ENCODE measurements around the gene LRRC73. TPM values are rescaled to one million over a fixed set of nuclear protein-coding genes. Genes with fewer than 3 reads are reported as not detected.

Gene LRRC73
- total RNA-seq, 1 experiment from 2014 or later: 1.4 TPM

DNA sequence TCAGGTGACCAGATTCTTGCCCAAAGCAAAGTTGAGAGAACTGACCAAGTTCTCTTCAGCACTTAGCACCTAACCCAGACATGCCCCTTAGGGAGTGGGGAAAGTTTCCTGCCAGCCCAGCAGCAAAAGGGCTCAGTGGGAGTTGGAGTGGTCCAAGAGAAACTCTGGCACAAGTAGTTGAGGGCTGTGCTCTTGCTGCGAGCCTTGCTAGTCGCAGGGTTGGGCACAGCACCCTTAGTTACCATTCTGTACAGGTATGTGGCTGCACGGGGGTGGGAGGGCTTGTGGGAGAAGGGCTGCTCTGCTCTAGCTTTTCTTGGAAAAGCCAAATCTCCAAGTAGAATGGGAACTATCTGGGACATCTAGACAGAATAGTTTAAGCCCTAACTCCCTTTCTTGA is 13.1 kb upstream of the LRRC73 start (continued):
- TF ChIP-seq, protein P1, sequence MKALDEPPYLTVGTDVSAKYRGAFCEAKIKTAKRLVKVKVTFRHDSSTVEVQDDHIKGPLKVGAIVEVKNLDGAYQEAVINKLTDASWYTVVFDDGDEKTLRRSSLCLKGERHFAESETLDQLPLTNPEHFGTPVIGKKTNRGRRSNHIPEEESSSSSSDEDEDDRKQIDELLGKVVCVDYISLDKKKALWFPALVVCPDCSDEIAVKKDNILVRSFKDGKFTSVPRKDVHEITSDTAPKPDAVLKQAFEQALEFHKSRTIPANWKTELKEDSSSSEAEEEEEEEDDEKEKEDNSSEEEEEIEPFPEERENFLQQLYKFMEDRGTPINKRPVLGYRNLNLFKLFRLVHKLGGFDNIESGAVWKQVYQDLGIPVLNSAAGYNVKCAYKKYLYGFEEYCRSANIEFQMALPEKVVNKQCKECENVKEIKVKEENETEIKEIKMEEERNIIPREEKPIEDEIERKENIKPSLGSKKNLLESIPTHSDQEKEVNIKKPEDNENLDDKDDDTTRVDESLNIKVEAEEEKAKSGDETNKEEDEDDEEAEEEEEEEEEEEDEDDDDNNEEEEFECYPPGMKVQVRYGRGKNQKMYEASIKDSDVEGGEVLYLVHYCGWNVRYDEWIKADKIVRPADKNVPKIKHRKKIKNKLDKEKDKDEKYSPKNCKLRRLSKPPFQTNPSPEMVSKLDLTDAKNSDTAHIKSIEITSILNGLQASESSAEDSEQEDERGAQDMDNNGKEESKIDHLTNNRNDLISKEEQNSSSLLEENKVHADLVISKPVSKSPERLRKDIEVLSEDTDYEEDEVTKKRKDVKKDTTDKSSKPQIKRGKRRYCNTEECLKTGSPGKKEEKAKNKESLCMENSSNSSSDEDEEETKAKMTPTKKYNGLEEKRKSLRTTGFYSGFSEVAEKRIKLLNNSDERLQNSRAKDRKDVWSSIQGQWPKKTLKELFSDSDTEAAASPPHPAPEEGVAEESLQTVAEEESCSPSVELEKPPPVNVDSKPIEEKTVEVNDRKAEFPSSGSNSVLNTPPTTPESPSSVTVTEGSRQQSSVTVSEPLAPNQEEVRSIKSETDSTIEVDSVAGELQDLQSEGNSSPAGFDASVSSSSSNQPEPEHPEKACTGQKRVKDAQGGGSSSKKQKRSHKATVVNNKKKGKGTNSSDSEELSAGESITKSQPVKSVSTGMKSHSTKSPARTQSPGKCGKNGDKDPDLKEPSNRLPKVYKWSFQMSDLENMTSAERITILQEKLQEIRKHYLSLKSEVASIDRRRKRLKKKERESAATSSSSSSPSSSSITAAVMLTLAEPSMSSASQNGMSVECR (CRISPR knock-in tag; IDR thresholded peaks at IDR 0.05; ENCODE audit: borderline replicate concordance): no peak
- TF ChIP-seq CREM (CRISPR knock-in tag; IDR thresholded peaks at IDR 0.05) (no peak), ETV6 (CRISPR knock-in tag; IDR thresholded peaks at IDR 0.05) (no peak), SOX15 (CRISPR knock-in tag; IDR thresholded peaks at IDR 0.05) (no peak), RELA (CRISPR knock-in tag; IDR thresholded peaks at IDR 0.05; ENCODE audit: borderline replicate concordance) (no peak)
- TF ChIP-seq, protein P2, sequence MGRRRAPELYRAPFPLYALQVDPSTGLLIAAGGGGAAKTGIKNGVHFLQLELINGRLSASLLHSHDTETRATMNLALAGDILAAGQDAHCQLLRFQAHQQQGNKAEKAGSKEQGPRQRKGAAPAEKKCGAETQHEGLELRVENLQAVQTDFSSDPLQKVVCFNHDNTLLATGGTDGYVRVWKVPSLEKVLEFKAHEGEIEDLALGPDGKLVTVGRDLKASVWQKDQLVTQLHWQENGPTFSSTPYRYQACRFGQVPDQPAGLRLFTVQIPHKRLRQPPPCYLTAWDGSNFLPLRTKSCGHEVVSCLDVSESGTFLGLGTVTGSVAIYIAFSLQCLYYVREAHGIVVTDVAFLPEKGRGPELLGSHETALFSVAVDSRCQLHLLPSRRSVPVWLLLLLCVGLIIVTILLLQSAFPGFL (CRISPR knock-in tag; IDR thresholded peaks at IDR 0.05; ENCODE audit: borderline replicate concordance): no peak
- TF ChIP-seq, protein P3, sequence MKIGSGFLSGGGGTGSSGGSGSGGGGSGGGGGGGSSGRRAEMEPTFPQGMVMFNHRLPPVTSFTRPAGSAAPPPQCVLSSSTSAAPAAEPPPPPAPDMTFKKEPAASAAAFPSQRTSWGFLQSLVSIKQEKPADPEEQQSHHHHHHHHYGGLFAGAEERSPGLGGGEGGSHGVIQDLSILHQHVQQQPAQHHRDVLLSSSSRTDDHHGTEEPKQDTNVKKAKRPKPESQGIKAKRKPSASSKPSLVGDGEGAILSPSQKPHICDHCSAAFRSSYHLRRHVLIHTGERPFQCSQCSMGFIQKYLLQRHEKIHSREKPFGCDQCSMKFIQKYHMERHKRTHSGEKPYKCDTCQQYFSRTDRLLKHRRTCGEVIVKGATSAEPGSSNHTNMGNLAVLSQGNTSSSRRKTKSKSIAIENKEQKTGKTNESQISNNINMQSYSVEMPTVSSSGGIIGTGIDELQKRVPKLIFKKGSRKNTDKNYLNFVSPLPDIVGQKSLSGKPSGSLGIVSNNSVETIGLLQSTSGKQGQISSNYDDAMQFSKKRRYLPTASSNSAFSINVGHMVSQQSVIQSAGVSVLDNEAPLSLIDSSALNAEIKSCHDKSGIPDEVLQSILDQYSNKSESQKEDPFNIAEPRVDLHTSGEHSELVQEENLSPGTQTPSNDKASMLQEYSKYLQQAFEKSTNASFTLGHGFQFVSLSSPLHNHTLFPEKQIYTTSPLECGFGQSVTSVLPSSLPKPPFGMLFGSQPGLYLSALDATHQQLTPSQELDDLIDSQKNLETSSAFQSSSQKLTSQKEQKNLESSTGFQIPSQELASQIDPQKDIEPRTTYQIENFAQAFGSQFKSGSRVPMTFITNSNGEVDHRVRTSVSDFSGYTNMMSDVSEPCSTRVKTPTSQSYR (CRISPR knock-in tag; IDR thresholded peaks at IDR 0.05): no peak

DNA sequence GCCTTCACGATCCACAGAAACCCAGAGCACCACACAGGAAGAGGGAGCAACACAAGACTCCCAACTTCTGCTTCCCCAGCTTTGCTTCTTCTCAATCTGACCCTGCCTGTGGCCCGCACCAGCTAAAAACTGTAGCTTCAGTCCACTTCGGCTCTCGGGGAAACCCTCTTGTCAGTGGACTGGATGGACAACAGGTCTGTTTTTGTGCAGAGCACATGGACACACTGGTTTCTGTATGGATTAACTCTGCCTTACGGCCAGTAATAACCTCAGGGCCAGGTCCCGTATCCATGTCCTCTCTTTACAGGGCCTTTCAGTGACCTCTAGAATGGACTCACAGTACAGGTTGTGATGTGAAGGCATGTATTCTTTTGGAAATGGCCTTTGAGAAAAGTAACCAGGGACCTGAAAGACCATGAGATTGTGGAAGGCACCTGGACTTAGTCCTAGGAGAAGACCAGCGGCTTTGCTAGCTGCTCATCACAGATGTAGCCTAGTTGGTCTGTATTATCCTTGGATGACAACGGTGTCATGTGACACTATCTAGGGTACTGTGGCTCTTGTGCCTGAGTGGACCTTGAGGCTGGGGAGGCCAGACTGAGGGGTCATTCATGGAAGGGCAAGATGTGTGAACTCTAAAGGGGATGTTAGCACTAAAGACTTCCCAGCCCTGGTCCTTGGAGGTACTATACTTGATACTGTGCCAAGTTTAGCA is 12.6 kb upstream of the LRRC73 start:
- peaks cover 58% of the 10 kb centered on the region for H3K36me3 Mint-ChIP-seq
- peak overlapping the region; percentile 35; the same call in 1 of the 2 replicates for H3K27ac Mint-ChIP-seq
- no peak for ATAC-seq
- H3K4me1 Mint-ChIP-seq: no peaks in the 10 kb centered on the region
- no peak for DNase-seq (ENCODE audit: low spot score)
- ChIA-PET CTCF (interaction anchor here (1.1 kb wide), 1 partner anchor 26 kb away, joined by 3 read pairs; no protein-coding TSS in a partner anchor), POLR2A (interaction anchor here (0.6 kb wide), 1 partner anchor 95 kb away, joined by 3 read pairs; no protein-coding TSS in a partner anchor)
- H3K4me3 Mint-ChIP-seq: no peak overlapping the region
- no peaks in the 10 kb centered on the region for H3K9me3 Mint-ChIP-seq
- no peaks in the 10 kb centered on the region for H3K27me3 Mint-ChIP-seq (ENCODE audit: low read depth)
- no peak for TF ChIP-seq OVOL2 (CRISPR knock-in tag; IDR thresholded peaks at IDR 0.05; ENCODE audit: borderline replicate concordance)
- TF ChIP-seq, protein P4, sequence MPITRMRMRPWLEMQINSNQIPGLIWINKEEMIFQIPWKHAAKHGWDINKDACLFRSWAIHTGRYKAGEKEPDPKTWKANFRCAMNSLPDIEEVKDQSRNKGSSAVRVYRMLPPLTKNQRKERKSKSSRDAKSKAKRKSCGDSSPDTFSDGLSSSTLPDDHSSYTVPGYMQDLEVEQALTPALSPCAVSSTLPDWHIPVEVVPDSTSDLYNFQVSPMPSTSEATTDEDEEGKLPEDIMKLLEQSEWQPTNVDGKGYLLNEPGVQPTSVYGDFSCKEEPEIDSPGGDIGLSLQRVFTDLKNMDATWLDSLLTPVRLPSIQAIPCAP (CRISPR knock-in tag; IDR thresholded peaks at IDR 0.05): no peak
- no peak for TF ChIP-seq ZNF416 (CRISPR knock-in tag; IDR thresholded peaks at IDR 0.05)
- TF ChIP-seq, protein P5, sequence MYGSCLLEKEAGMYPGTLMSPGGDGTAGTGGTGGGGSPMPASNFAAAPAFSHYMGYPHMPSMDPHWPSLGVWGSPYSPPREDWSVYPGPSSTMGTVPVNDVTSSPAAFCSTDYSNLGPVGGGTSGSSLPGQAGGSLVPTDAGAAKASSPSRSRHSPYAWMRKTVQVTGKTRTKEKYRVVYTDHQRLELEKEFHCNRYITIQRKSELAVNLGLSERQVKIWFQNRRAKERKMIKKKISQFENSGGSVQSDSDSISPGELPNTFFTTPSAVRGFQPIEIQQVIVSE (CRISPR knock-in tag; IDR thresholded peaks at IDR 0.05; ENCODE audit: borderline replicate concordance): no peak
- TF ChIP-seq, protein P6, sequence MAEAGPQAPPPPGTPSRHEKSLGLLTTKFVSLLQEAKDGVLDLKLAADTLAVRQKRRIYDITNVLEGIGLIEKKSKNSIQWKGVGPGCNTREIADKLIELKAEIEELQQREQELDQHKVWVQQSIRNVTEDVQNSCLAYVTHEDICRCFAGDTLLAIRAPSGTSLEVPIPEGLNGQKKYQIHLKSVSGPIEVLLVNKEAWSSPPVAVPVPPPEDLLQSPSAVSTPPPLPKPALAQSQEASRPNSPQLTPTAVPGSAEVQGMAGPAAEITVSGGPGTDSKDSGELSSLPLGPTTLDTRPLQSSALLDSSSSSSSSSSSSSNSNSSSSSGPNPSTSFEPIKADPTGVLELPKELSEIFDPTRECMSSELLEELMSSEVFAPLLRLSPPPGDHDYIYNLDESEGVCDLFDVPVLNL (CRISPR knock-in tag; IDR thresholded peaks at IDR 0.05; ENCODE audit: borderline replicate concordance, low read depth): no peak
- TF ChIP-seq, protein P7, sequence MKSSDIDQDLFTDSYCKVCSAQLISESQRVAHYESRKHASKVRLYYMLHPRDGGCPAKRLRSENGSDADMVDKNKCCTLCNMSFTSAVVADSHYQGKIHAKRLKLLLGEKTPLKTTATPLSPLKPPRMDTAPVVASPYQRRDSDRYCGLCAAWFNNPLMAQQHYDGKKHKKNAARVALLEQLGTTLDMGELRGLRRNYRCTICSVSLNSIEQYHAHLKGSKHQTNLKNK (CRISPR knock-in tag; IDR thresholded peaks at IDR 0.05): no peak
- no peak for TF ChIP-seq ZNF263 (CRISPR knock-in tag; IDR thresholded peaks at IDR 0.05; ENCODE audit: low read depth)
- TF ChIP-seq, protein P3 (CRISPR knock-in tag; IDR thresholded peaks at IDR 0.05): no peak
- no peak for TF ChIP-seq NR2C2 (CRISPR knock-in tag; IDR thresholded peaks at IDR 0.05)
- TF ChIP-seq EMX1 (CRISPR knock-in tag; IDR thresholded peaks at IDR 0.05): no peak
- TF ChIP-seq, protein P8, sequence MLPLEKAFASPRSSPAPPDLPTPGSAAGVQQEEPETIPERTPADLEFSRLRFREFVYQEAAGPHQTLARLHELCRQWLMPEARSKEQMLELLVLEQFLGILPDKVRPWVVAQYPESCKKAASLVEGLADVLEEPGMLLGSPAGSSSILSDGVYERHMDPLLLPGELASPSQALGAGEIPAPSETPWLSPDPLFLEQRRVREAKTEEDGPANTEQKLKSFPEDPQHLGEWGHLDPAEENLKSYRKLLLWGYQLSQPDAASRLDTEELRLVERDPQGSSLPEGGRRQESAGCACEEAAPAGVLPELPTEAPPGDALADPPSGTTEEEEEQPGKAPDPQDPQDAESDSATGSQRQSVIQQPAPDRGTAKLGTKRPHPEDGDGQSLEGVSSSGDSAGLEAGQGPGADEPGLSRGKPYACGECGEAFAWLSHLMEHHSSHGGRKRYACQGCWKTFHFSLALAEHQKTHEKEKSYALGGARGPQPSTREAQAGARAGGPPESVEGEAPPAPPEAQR (CRISPR knock-in tag; IDR thresholded peaks at IDR 0.05): no peak
- TF ChIP-seq ATF1 (CRISPR knock-in tag; IDR thresholded peaks at IDR 0.05): no peak
- no peak for TF ChIP-seq ZNF219 (CRISPR knock-in tag; IDR thresholded peaks at IDR 0.05; ENCODE audit: borderline replicate concordance)
